Fibroblast of gingiva (primary cell): ENCODE results near the gene KNSTRN.
A peak's percentile ranks its signal among the peaks of the same experiment; 100 is the strongest.

ENCODE experiments used
- DNase-seq: peaks from one replicate; pipeline ENCODE4 v3.0.0-alpha.2; 2011; ENCODE audit warnings: low read depth

KNSTRN gene

DNA sequence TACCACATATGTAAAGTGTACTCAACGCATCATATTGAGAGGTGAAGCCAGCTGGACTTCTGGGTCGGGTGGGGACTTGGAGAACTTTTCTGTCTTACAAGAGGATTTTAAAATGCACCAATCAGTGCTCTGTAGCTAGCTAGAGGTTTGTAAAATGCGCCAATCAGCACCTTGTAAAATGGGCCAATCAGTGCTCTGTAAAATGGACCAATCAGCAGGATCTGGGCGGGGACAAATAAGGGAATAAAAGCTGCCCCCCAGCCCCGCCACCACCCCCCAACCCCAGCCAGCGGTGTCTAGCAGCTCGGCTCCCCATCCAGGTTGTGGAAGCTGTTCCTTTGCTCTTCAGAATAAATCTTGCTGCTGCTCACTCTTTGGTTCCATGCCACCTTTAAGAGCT is 16.8 kb downstream of the KNSTRN start:
- no peak for DNase-seq

DNA sequence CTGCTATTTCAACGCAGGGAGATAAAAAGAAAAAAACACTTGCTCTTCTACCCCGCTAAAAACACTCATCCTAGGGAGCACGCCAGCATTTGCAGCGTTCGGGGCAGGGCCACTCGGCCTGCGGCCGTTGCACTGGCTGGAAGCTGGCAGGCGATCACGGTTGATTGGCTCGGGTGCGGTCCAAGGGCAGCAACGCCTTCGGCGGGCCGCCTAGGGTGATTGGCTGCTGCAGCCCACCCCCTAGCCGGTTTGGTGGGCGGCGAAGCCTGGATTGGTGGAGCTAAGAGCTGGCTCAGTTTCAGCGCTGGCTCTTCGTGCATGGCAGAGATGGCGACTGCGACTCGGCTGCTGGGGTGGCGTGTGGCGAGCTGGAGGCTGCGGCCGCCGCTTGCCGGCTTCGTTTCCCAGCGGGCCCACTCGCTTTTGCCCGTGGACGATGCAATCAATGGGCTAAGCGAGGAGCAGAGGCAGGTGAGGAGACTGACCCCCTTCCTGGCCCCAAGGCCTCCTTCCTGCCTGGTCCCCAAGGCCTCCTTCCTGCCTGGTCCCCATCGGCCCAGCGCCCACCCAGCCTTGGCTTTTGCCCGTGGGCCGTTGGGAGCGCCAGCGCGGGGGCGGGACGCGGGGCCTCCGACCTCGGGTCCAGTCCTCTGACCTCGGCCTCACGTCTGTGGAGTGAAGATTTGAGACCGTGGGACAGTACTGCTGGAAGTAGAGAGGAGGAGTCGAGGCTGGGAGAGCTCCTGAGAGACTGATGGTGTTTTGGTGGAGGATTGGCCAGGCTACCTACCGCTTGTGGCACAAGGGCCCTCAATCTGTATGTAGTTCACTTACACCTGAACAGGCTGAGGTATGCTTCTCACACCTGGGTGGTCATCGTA is 23.2 kb downstream of the KNSTRN start, which contains the start of gene IVD:
TSS of gene IVD (plus strand) at position 295 of the 881 bp plus-strand sequence. CDS start at position 328, 33 bp downstream.
- peak; percentile 96 for DNase-seq

DNA sequence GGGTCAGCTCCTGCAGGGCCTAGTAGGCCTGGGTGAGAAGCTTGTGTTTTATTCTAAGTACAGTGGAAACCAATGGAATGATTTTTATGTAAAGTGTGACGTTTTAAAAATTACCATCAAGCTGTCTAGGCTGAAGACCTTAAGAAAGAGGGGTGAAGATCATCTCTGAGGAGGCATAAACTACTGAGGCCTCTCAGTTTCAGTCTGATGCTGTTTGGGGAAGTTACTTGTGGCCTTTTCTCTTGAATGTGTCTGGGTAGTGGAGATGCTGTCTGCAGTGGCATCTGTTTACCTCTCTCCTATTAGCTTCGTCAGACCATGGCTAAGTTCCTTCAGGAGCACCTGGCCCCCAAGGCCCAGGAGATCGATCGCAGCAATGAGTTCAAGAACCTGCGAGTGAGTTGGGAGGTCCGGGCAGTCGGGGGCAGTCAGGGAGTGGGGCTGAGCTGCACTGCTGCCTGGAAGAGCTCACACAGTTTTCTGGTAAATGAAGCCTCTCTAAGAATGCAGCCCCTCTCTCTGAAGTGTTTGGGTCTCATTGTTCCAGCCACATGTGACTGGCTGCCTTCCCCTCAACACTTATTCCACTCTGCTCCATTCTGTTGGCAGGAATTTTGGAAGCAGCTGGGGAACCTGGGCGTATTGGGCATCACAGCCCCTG is 24.9 kb downstream of the KNSTRN start:
- DNase-seq, result no peak

DNA sequence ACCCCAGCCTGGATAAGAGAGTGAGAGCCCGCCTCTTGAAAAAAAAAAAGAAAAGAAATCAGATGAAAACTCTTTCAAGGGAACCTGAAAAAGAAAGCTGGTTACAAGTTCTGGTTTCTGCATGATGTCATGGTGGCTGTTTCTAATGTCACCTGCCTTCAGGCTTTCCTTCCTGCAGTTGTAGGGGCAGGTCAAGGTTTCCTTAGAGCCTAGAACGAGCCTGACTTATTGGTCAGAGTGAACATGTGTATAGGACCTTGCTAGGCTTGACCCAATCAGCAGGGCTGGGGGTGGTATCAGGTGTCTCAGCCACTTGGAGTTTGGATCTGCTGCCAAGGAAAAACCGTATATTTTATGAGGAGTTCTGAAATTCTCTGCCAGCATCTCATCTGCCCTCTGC is 26.8 kb downstream of the KNSTRN start:
- DNase-seq, result no peak

DNA sequence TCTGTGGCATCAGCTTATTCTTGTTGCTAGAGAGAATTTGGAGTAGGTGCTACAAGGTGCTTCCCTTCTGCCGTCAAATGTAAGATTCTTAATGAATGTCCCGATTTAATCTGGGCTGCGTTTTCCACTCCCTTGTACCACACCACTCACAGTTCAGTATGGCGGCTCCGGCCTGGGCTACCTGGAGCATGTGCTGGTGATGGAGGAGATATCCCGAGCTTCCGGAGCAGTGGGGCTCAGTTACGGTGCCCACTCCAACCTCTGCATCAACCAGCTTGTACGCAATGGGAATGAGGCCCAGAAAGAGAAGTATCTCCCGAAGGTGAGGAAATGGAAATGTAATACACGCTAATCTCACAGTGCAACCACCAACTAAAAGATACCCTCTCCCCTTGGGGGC is 28.0 kb downstream of the KNSTRN start:
- DNase-seq, result no peak

DNA sequence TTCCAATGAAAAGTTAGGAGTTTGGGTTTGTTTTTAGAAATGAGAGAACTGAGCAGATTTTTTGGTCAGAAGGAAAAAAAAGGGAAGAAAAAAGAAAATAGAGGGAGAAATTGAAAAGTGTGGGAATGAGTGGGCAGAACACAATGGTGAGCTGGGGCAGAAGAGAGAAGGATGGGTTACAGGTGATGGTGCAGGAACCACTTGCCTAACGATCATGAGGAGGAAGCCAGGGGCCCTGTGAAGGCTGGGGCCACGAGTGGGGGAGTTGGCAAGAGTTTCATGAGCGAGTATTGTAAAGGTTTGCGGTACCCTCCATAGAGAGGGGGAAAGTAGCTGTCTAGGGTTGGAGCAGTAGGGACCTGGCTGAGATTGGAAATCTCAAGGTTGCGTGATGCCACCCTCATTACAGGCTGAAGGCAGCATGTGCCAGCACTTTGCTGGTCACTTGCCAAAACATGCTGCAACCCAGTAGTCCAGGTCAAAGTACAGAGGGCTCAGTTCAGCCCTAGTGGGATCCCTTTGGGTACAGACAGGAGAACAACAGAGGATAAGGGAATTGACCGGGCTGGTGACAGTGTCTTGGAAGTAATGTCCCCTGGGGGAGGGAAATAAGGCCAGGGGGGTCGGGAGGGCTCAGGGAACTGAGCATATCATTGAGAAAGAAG is 29.7 kb downstream of the KNSTRN start:
- no peak for DNase-seq

DNA sequence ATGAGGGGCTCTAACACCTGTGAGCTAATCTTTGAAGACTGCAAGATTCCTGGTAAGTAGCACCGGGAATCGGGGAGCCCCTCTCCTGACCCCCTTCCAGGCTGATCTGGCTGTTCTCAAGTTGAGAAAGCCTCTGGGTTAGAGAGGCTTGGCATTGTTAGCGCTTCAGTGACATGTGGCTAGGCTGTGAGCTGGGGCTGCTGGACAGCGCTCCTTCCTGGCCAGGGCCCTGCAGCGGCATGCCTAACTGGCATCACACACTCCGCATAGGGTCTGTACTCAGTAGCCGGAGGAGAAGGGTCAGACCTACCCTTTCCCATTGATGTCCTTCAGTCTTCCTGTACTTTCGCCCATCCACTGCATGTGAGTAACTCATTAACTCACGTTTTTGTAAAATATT is 30.5 kb downstream of the KNSTRN start:
- DNase-seq, result no peak

DNA sequence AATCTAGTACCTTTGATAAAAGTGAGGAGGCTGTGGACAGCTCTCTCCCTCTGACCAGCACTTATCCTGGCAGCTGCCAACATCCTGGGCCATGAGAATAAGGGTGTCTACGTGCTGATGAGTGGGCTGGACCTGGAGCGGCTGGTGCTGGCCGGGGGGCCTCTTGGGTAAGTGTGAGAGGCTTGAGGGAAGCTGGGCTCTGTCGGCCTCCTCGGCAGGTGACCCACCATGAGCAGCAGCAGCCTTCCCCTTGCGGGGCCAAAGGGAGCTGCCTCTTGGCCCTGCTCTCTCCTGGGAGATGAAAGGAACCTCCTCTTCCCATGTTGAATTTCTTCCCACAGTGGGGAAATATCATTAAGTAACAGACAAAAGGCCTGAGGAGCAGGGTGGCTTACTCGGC is 32.3 kb downstream of the KNSTRN start:
- no peak for DNase-seq

DNA sequence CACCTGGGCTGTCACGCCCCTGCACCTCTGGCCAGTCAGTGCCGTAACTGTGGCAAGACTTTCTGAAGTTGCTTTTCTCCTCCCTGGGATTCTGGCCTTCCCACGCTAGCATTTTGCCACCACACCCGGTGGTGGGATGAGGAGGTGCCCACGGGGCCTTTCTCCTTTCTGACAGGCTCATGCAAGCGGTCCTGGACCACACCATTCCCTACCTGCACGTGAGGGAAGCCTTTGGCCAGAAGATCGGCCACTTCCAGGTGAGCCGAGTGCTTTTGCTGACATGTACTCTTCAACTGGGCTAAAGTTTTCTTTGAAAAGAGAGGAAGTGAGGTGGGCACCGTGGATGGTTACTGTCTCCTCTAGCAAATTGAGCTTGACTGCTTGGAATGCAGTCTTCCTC is 32.7 kb downstream of the KNSTRN start:
- DNase-seq, result no peak

DNA sequence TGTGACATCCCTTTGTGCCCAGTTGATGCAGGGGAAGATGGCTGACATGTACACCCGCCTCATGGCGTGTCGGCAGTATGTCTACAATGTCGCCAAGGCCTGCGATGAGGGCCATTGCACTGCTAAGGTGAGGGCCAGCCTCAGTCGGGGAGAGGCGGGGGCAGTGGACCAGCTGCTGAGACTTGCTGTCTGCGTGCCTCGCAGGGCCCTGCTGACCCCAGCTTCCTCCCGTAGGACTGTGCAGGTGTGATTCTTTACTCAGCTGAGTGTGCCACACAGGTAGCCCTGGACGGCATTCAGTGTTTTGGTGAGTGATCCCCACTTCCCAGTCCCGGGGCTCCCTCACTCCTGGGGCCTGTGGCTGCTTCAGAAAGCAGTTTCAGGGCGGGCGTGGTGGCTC is 33.5 kb downstream of the KNSTRN start:
- DNase-seq, result no peak

DNA sequence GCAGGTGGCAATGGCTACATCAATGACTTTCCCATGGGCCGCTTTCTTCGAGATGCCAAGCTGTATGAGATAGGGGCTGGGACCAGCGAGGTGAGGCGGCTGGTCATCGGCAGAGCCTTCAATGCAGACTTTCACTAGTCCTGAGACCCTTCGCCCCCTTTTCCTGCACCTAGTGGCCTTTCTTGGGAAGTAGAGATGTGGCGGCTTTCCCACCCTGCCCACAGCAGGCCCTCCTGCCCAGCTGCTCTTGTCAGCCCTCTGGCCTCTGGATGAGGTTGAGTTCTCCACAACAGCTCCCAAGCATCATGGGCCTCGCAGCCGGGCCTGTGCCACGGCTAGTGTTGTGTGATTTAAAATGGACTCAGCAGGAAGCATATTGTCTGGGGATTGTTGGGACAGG is 35.6 kb downstream of the KNSTRN start:
- no peak for DNase-seq

DNA sequence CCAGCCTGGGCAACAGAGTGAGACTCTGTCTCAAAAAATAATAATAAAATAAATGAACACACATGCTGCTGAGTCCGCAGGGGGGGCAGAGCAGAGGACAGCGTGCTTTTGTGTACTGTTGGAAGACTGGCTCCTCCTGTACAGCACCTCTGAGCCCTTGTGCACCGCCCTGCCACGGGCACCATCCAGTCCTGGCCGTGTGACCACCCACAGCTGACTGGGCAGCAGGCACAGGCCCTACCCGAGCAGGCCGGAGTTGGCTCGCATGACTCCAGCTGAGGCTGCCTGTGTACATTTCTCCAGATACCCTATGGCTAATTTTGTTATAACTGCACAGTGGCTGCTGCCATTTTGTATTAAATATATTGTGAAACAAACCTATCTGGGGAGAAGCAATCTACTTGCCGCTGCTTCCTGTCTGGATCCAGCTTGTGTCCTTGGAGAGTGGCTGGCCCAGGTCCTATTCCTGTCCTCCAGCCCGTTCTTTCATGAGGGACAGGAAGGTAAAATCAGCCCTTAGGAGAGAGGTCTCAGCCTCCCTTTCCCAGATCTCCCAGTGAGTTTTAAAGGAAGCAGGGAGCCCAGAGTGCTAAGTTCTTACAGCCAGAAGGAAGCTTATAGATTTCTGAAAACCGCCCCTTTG is 37.7 kb downstream of the KNSTRN start:
- DNase-seq, result no peak

DNA sequence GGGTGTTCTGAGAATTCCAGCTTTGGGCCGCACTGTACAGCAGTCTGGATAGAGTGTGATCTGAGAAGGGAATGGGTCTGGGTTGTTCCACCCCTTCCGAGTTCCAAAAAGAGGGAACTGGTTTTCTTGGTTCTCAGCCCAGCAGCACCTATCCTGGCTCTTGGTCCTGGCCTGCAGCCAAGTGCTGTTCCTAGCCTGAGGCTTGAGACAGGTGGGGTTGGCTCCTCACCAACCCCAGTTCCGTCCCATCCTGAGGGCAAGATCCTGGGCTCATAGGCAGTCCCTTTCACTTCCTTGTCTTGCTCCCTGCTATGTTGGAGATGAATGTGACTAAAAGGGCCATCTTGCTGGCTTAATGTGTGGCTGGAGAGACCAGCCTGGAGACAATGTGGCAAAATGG is 38.3 kb downstream of the KNSTRN start:
- no peak for DNase-seq

DNA sequence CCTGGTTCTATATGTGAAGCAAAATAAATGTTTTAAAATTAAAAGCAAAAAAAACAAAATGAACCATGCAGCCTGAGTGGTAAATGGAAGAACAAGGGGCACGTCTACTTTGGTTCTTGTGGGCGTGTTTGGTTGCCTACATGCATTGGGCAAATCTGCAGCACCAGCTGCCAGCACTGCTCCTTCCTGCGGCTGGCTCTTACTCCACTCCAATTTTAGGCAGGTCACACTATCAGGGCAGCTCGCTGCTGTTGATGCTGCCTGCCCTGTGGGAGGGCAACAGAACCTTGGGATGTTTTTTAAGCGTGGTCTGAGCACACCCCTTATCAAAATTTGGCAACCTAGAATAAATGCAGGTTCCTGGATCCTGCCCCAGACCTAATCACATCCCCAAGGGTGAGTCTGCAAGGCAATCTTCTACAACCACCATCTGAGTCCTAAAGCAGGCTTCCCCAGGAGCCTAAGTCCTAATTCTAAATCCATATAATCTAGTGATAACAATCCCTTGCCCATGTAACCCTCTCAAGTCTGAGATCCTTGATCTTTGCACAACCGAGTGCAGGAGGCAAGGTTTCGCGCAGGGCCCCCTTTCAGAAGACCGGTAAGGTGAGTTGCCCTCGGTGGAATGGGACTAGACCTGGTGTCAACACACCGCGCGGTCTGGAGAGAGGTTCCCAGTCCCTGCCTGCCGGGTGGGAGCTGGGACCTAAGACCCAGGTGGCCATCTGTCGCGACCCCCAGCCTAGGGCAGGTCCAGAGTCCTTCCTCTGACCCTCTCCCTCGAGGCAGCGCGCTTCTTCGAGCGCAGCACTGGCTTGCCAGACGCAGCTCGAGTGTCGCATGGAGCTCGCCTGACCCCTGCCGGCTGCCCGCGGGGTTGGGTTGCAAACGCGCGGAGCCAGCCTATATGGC is 39.0 kb downstream of the KNSTRN start:
- DNase-seq, result peak; percentile 42

DNA sequence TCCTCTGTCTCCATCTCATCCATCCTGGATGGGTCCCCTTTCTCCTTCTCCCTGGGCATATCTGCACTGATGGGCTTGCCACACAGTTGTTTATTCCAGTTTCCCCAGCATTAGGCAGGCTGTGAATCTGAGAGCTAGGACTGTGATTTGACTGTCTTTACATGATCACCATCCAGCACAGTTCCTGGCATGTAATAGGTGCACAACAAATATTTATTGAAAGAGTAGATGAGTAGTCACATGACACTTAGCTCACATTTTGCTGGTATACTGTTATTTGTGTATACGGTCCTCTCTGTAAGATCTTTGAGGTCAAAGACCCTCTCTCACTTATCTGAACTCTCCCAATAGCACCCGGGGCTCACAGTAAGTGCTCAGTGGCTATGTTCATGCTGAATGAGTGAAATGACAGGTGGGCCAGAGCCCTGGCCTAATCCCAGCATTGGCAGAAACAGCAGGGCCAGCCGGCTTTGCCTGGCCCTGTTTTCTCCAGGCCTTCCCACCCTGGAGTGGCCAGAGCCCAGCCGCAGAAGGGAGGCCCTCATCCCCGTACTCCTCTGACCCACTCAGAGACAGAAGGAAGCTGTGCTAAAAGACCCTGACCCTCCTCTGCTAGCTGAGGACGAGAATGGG is 42.1 kb downstream of the KNSTRN start:
- DNase-seq, result no peak

DNA sequence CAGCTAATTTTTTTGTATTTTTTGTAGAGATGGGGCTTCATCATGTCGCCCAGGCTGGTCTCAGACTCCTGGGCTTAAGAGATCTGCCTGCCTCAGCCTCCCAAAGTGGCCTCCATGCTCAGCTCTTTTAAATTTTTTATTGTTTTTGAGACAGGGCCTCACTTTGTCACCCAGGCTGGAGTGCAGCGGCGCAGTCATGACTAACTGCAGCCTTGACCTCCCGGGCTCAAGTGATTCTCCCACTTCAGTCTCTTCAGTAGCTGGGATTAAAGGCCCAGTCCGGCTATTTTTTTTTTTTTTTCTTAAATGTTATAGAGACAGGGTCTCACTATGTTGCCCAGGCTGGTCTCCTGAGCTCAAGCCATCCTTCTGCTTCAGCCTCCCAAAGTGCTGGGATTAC is 43.2 kb downstream of the KNSTRN start:
- no peak for DNase-seq

DNA sequence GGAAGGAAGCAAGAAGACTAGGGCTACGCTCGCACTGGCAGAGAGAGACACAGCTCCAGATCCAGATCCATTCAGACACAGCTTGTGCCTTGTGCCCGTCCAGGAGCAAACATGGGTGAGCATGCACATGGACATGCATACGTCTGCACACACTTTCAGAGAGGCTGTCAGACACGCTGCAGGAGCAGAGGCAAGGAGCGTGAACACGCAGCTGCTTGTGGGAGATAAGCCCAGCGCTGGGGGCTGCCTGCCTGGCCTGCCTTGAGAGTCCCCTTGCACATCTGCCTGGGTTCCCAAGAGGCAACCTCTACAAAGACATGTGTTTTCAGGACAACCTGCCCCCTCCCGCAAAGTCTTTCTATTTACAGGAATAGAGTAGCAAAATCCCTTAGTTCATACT is 44.7 kb downstream of the KNSTRN start:
- no peak for DNase-seq

DNA sequence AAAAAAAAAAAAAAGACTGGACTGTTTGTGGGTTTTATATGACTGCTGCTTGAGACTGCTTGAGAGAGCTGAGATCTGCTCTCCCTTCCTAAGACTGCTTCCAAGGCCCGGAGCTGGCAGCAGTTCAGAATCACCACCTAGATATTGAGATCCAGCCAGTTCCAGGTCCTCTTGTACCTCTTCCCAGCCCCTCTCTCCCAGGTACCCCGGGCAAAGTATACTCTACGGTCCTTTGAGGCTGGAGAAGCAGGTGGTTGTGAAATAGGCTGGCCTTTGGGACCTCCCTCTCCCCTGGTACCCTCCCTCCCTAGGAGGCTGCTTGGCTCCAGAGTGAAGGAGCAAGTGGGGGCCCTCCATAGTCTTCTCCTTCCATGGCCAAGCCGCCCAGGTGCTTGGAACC is 45.7 kb downstream of the KNSTRN start:
- DNase-seq, result no peak

DNA sequence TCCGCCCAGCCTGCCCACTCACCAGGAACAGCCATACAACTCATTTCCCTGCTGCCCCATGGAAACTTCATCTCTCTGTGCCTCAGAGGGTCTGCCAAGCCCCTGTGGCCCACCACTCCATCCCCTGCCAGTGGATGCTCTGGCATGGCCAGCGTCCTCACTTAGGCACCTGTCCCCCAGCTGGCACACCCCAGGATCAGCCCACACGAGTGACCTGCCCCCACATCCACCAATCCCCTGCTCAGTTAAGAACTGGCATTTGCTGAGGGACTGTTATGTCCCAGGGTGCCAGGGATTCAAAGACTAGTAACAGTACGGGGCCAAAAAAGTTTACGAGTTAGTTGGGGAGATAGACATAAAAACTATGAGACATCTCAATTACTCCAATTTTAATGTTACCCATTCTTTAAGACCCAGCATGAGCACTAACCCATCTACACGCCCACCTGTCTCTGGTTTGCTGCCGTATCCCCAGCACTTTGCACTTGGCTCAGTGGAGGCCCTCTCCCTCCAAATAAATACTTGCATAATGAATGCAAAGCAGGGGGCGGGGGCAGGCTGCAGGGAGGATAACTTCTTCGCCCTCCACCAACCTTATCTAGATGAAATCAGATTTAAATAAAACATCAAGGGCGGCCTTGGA is 46.7 kb downstream of the KNSTRN start:
- no peak for DNase-seq

DNA sequence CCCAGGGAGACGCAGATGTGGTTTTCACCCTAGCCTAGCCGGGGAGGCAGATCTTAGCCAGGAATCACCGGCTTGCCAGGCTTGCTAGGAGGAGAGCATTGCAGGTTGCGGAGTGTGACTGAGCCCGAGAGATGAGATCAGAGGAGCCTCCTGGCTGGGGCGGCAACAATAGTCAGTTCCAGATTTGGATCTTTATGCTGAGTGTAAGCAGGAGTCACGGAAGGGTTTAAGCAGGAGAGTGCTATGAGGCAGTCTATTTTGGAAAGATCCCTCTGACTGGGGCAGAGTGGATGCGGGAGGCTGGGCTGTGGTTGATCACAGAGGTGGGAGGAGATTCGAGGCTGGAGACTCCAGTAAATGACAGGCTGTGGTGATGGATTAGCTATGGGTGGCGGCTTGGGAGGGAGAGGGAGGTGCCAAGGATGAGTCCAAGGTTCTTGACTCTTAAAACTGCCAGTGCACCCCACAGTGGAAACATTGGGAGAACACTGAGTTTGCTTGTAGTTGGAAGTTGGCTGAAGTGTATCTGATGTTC is 47.8 kb downstream of the KNSTRN start:
- no peak for DNase-seq
